Kidney epithelial cell (primary cell): ENCODE data around the gene SERPING1. TPM values are rescaled to one million over a fixed set of nuclear protein-coding genes. Genes with fewer than 3 reads are reported as not detected.

Source experiments
- DNase-seq: peaks from one replicate; pipeline ENCODE4 v3.0.0-alpha.2; 2010; ENCODE audit warnings: low read depth
- H3K27me3 ChIP-seq: 2 replicates; pipeline ENCODE4 v1.6.0; 2011; ENCODE audit warnings: low read length; ENCODE audit not compliant: control insufficient read depth, insufficient read depth
- H3K36me3 ChIP-seq: 2 replicates; pipeline ENCODE4 v1.5.1; 2011; ENCODE audit warnings: low read length; ENCODE audit not compliant: control insufficient read depth, insufficient read depth
- H3K4me3 ChIP-seq: 2 replicates; pipeline ENCODE4 v1.5.1; 2011; ENCODE audit warnings: low read depth, mild to moderate bottlenecking, control low read depth, low read length
- total RNA-seq: library from RNA; depleted of rRNA; stranded (reverse); fragments of >200 nt; gene quantifications from 2 replicates; pipeline ENCODE4 v1.2.3, GENCODE V29; 2015
- TF ChIP-seq, protein P1 (sequence below): IDR thresholded peaks from 2 replicates; pipeline ENCODE4 v1.5.1; 2011; ENCODE audit warnings: mild to moderate bottlenecking, moderate library complexity, low read length, control low read depth, inconsistent platforms; ENCODE audit not compliant: insufficient read depth, poor library complexity, severe bottlenecking

Gene SERPING1
- total RNA-seq, 1 donor from 2014 or later, result 18.2 TPM

DNA sequence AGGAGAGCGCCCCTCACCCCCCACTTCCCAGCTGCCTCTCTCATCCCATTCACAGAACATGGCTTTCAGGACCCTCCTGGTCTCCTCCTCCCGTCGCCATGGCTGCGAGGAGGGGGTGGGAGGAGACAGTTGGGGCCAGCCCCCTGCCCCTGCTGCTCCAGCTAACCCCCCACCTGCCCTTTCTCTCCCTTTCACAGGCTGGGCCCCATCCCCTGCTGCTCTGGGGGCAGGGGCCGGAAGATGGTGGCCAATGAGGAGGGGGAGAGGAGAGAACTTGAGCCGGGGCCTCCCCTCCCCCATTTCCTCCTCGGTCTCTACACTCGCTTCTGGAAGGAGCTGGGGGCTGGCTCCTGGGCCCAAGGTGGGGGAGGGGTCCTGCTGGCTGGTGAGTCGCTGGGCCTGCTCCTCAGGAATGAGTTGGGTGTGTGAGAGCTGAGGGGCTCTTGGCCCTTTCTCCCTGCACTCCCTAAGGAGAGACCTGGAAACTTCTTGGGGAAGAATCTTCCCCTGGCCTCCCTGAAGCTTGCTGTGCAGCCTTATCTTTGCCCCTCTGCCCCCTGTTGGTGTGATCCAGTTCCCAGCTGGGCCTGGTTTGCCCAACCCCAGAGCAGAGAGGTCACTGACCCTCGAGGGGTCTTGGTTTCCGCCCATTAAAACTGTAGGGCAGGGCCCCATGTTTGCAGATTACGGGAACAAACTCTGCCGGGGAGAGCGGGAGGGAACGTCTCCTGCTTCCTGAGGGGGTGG is 42.0 kb downstream of the SERPING1 start:
- Histone ChIP-seq H3K4me3 (peak overlapping the region; percentile 97), H3K27me3 (no peaks in the 10 kb centered on the region), H3K36me3 (no peaks in the 10 kb centered on the region)
- DNase-seq, result no peak
- TF ChIP-seq, protein P1, sequence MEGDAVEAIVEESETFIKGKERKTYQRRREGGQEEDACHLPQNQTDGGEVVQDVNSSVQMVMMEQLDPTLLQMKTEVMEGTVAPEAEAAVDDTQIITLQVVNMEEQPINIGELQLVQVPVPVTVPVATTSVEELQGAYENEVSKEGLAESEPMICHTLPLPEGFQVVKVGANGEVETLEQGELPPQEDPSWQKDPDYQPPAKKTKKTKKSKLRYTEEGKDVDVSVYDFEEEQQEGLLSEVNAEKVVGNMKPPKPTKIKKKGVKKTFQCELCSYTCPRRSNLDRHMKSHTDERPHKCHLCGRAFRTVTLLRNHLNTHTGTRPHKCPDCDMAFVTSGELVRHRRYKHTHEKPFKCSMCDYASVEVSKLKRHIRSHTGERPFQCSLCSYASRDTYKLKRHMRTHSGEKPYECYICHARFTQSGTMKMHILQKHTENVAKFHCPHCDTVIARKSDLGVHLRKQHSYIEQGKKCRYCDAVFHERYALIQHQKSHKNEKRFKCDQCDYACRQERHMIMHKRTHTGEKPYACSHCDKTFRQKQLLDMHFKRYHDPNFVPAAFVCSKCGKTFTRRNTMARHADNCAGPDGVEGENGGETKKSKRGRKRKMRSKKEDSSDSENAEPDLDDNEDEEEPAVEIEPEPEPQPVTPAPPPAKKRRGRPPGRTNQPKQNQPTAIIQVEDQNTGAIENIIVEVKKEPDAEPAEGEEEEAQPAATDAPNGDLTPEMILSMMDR, result no peak

DNA sequence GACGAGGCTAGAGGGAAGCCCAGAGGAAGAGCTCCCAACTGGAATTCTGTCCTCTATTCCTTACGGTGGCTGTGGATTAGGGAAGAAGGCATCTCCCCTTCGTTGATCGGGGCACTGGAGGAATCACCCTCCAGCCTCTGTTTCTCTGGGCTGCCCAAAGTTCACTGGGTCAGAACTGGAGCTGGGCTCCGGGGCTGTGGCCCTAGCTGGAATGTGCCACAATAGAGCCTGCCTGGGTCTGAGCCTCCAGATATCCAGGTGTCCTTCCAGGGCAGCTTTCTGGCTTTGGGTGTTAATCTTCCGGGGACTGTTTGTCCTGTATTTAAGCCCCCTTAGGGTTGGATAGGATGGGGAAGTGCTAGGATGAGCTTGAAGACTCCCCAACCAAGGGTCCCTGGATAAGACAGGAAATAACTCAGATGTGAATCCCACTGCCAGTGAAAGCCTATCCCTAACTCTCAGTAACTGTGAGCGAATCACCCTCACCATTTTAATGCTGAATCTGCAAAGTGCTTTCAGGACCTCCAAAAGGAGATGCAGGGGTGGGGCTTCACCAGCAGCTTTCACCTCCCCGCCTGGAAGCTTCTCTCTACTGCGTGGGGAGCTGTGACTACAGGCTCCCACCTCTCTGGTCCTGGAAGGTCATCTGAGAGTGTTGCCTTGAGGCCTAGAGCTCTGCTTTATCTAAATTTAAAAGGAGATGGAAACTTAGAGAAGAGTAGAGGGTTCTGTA is 42.7 kb downstream of the SERPING1 start:
- no peak for DNase-seq
- Histone ChIP-seq H3K4me3 (peak overlapping the region; percentile 97), H3K27me3 (no peaks in the 10 kb centered on the region), H3K36me3 (no peaks in the 10 kb centered on the region)
- TF ChIP-seq, protein P1, result no peak

DNA sequence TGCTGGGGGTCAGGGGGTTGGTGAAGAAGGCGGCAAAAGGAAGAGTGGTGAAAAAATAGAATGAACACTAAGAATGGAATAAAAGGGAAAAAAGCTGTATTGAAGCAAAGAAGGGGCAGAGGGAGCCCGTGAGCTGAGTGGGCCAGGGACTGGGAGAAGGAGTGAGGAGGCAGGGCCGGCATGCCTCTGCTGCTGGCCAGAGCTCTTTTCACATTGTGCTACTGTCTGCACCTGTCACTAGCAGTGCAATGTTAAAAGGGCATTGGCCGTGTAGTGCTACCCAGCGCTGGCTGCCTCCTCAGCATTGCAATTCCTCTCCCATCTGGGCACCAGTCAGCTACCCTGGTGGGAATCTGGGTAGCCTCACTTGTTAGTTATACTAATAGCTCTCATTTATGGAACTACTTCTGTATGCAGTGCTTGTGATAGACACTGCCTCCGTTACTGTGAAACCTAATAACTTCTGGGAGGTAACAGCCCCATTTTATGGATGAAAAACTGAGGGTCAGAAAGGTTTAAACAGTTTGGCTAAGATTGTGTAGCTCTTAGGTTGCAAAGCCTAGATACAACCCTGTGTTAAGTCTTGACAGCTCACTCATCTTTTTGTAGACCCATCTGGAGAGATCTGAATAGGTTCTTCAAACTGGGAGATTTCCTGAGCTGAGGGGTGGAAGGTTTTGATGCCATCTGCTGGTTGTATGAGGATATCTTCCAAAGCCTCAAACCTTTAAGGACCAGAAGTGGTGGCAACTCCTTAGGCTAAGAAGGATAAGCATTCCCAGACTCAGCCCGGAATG is 43.7 kb downstream of the SERPING1 start:
- peaks cover 8% of the 10 kb centered on the region for H3K27me3 ChIP-seq
- TF ChIP-seq, protein P1, result peak; percentile 47
- H3K4me3 ChIP-seq, result no peak overlapping the region
- no peaks in the 10 kb centered on the region for H3K36me3 ChIP-seq
- no peak for DNase-seq

DNA sequence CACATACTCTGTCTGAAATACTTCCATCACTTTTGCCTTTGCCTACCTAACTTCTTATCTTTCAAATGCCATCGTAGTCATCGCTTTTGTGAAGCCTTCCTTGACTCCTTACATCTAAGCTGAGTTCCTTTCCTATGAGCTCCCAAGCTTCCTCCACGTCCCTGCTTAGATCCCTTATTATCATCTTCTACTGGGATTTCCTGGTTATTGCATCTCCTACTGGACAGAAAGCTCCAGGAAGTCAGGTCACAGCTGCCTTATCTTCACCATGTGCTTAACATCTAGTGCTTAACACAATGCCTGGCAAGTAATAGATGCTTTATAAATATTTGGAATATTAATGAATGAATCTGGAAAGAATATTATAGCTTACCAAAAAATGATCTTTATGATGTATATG is 46.3 kb downstream of the SERPING1 start:
- DNase-seq, result no peak
- no peak overlapping the region for H3K4me3 ChIP-seq
- H3K36me3 ChIP-seq, result no peaks in the 10 kb centered on the region
- TF ChIP-seq, protein P1, result no peak
- peaks cover 34% of the 10 kb centered on the region for H3K27me3 ChIP-seq

DNA sequence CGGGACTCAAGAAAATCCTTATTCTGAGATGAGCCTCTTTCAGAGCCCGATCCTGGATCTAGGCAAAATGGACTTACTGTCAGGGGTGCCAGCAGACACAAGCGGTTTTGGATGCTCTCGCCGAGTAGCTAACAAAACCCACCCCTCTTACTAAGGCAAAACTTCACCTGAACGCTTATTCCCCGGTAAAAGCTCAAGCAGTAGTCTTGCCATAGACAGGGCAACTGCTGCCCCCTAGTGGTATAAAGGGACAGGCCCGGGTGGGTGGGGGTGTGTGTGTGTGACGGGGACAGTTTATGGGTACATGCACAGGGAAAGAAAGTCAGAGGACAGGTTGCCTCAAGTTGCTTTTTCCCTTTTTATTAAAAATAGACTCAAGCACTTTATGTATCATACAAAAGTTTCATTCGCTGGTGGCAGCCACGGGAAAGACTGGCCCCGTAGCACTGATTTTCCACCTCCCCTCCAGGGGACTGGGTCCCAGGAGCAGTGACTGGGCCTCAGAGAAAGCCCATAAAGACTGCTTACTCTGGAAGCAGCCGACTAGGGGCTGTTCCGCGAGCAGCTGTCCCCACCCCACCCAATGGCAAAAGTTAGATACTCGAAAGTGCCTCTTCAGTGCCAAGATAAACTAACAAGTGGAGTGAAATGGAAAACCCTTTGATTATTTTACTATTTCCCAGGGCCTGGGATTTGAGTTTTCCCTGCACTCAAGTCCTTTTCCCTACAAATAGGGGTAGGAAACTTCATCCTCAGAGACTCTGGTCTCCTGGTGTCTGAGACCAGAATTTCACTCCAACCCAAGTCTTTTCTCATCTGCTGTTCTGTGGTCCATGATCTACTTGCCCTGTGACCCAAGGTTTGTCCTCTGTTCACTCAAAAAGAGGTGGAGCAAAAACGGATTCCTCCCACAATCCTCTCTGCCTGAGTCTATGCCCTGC is 47.5 kb downstream of the SERPING1 start:
- TF ChIP-seq, protein P1, result peak; percentile 96
- Histone ChIP-seq H3K36me3 (no peaks in the 10 kb centered on the region), H3K27me3 (peaks cover 39% of the 10 kb centered on the region), H3K4me3 (no peak overlapping the region)
- DNase-seq, result no peak
